Measurements from ENCODE around the gene SLC7A6OS. TPM values are rescaled to one million over a fixed set of nuclear protein-coding genes. Genes with fewer than 3 reads are reported as not detected.

SLC7A6OS gene
- total RNA-seq, 1 donor from 2014 or later = 11.2 TPM

DNA sequence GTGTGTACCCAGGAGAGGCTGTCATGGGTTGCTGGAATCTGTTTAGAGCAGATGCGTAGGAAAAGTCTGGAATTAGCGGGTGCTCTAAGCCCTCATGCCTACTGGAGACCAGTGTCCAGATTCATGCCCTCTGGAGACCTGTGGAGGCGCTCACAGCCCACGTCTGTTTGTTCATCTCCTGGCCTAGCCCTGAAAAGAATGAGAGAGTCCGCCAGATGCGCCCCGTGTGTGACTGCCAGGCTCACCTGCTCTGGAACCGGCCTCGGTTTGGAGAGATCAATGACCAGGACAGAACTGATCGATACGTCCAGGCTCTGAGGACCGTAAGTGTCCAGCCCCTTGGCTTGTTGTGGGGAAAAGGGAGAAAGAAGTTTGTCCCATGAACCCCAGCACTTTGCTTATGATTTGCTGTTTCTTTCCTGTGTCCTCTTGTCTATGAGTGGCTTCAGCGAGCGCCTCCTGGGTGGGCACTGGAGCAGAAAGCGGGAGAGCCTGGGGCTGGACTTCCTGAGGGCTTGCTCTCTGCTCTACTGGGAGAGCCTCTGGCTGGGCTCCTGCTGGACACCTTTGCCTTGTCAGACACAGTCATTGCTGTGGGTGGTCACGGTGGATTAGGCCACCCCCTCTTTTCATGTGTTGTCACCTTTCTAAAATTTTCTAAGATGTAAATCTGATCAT lies 35.4 kb upstream of the SLC7A6OS start:
- DNase-seq (no peak), ATAC-seq (ENCODE audit: poor library complexity) (no peak)
- intact Hi-C loops (cut with DNase I) = no loop called here

DNA sequence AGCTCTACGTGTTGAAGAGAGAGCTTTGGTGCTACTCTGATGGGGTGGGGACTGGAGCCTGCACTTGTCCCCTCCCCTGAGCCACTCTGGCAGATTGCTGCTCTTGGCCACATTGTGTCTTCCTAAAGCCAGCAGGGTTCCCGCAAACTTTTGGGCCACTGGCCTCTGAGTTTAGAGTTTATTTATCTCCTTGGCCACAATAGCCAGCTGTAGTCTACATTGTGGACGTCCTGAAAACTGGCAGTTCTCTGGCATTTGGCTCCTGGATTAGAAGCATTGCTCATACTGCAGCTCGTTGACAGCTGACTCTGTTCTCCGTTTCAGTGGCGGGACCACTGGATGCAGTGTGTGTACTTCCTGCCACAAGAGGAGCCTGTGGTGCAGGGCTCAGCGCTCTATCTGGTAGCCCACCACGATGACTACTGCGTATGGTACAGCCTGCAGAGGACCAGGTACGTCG lies 34.6 kb upstream of the SLC7A6OS start:
- no peak for DNase-seq
- intact Hi-C loops (cut with DNase I) = no loop called here
- peak; percentile 74 for ATAC-seq (ENCODE audit: poor library complexity)

DNA sequence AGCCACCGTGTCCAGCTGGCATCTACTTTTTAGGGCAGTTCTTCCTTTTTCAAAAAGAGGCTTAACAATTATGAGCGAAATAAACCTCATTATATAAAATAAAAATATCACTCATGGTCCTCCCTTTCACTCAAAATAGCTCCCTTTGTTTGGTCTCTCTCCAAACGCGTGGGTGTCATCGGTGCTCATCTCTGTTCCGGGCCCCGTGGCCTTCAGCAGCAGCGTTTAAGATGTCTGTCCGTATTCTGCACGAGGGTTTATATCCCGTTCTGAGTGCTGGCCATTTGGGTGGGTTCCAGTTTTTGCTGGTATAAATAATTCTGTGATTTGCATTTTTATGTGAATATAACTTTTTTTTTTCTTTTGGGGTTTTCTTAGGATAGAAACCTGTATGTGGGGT lies 33.5 kb upstream of the SLC7A6OS start:
- intact Hi-C loops (cut with DNase I) = no loop called here
- no peak for DNase-seq
- no peak for ATAC-seq (ENCODE audit: poor library complexity)

DNA sequence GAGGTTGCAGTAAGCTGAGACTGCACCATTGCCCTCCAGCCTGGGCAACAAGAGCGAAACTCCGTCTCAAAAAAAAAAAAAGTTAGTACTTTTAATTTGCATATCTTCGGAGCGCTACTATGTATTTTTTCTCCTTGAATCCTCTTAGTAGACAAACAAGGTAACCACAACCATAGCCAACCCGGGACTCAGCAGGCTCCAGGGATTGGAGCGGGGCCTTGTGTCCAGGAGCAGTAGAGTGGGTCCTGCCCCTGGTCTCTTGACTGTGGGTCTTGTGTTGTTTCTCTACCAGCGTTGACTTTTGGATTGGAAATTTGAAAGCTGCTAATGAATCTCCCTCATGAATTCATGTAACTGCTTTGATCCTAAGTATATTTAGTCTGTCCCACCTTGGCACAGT lies 32.4 kb upstream of the SLC7A6OS start:
- ATAC-seq (ENCODE audit: poor library complexity) = no peak
- no peak for DNase-seq
- intact Hi-C loops (cut with DNase I) = no loop called here

DNA sequence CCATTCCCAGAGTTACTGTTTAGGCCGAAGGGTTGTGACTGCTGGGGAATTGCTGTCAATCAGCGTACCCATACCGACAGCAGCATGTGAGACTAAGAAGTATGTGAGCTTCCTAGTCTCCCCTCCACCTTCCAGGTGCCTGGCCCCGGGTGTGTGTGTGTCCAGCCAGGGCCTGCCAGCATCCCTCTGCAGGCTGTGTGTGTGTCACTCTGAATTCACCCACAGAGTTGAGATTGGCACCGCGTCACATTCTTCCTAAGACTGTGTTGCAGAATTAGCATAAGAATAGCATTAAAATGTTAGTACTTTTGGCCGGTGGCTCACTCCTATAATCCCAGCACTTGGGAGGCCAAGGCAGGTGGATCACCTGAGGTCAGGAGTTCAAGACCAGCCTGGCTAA lies 31.9 kb upstream of the SLC7A6OS start:
- intact Hi-C loops (cut with DNase I) = no loop called here
- no peak for DNase-seq
- ATAC-seq (ENCODE audit: poor library complexity) = no peak

DNA sequence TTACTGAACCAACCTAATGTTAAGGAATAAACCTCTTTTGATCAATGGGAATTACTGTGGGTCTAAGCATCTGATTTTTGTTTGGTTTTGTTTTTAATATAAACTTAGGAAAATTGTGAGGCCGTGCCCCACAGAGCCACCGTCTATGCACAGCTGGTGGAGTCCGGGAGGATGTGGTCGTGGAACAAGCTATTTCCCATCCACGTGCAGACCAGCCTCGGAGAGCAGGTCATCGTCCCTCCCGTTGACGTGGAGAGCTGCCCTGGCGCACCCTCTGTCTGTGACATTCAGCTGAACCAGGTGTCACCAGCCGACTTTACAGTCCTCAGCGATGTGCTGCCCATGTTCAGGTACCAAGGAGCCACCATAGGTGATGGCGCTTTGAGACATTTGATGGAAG lies 28.5 kb upstream of the SLC7A6OS start:
- ATAC-seq (ENCODE audit: poor library complexity) (no peak), DNase-seq (no peak)
- intact Hi-C loops (cut with DNase I) = no loop called here

DNA sequence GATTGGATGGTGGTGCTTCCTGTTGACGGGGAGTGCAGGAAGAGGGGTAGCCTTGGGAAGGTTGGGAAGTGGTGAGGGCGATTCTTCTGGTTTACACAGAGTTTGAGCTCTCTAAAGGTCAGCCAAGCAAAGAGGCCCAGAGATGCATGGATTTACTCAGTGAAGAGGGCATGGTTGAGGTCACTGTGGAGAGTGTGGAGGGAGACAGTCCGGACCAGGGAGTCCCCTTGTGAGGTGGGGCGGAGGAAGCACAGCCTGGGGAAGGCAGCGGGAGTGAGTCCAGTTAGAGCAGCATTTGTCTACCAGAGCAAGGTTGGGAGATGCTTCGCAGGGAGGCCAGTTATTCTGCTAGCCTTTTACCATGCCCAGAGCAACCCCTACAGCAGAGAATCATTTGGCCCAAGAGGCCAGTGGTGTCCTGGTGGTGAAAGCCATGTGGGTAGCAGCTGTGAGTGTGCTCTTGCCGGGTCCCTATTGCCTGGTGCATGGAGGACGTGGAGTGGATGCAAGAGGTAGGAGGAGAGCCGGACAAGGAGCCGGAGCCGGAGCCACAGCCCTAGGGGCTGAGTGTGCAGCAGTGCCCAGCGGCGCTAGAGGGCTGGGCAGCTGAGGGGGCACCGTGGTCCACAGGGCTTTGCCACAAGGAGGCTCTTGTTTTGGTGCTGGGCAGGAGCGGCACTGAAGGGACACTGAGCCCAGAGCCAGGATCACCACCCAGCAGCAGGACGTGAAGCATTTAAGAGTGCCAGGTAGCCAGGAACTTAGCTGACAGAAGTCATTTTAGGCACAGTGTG lies 27.8 kb upstream of the SLC7A6OS start:
- DNase-seq = no peak
- intact Hi-C loops (cut with DNase I) = no loop called here
- ATAC-seq (ENCODE audit: poor library complexity) = no peak

DNA sequence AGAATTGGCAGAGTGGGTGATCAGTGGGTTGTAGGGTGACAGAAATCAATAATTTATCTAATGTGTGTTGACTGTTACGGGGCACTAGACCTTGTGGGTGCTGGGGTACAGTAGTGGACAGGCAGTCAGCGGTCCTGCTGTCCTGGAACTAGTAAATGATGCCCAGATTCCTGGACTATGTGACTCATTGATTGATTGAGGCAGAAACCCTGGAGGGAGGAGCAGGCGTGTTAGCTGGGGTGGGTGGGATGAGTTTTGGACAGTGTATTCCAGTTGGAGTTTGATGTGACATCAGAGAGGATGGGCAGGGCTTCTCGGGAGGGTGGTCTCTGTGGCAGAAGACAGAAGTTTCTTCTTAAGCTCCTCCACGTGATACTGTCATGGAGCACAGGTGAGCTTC lies 24.4 kb upstream of the SLC7A6OS start:
- DNase-seq (no peak), ATAC-seq (ENCODE audit: poor library complexity) (no peak)
- intact Hi-C loops (cut with DNase I) = no loop called here

DNA sequence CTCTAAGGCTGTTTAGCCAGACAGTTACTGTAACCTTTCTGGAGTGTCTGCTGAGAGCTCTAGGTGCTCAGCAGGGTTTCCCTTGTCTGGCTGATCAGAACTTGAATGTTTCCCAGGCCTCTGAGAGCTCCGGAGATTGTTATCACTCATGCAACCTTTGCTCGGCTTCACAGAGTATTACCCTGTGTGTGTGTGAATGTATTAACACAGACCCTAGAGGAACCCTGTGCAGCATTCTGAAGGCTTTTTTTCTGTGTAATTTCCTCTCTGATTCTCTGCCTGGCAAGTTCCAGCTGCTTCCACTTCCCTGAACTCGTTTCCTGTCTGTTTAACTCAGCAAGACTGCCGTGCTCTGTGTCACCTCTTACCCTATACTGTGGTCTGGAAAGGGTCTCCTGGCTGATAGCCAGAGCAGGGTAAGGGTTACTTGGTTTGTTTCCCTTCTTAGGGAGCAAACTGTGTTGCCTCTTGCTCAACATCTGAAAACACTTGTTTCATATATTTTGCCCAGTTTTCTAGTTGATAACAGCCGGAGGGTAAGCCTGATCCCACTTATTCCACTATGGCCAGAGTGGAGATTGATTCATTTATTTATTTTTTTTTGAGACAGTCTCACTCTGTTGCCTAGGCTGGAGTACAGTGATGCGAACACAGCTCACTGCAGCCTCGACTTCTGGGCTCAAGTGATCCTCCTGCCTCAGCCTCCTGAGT lies 21.8 kb upstream of the SLC7A6OS start:
- ATAC-seq (ENCODE audit: poor library complexity) (peak; percentile 46), DNase-seq (no peak)
- intact Hi-C loops (cut with DNase I) = no loop called here

DNA sequence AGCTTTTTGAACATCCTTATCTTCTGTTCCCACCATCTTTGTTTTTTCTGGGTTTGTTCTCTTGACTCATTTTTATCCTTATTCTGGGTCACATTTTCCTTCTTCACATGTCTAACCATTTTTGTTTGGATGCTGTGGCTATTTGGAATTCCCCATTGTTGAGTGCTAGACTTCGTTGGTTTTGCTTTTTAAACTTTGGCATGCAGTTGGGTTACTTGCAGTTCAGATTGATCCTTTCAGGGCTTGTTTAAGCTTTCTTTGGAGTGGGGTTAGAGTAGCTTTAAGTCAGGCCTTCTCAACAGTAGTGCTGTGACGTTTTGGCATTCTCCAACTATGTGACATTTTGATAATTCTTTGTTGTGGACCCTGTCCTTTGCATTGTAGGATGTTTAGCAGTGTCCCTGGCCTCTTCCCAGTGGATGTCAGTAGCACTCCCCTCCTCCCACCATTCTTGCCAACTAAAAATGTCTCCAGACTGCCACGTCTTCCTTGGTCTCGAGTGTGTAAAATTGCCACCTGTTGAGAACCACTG lies 21.2 kb upstream of the SLC7A6OS start:
- ATAC-seq (ENCODE audit: poor library complexity) = no peak
- intact Hi-C loops (cut with DNase I) = no loop called here
- no peak for DNase-seq

DNA sequence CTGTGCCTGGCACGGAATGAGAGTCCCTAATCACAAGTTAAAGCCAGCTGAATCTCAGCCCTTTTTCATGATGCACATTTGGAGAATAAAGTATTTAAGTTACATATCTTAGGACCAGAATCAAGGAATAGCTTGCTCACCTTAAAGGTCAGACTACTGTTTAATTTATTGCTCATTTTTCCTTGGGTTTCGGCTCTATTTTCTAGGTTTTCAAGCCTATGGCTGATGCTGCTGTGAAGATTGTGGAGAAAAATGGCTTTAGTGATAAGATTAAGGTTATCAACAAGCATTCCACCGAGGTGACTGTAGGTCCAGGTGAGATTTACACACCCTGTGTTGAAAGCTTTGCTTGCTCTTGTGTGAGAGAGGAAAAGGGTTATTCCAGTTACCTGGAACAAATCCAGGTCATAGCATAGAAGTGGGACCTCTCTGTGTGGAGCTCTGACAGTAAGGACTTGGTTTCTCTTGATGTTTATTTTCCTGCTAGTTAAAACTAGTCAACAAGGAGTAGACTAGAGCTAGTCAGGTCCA lies 18.2 kb upstream of the SLC7A6OS start:
- no peak for DNase-seq
- intact Hi-C loops (cut with DNase I) = loop anchor here (2.0 kb wide), 2 partner anchors 66 to 90 kb away; no protein-coding TSS in a partner anchor
- no peak for ATAC-seq (ENCODE audit: poor library complexity)

DNA sequence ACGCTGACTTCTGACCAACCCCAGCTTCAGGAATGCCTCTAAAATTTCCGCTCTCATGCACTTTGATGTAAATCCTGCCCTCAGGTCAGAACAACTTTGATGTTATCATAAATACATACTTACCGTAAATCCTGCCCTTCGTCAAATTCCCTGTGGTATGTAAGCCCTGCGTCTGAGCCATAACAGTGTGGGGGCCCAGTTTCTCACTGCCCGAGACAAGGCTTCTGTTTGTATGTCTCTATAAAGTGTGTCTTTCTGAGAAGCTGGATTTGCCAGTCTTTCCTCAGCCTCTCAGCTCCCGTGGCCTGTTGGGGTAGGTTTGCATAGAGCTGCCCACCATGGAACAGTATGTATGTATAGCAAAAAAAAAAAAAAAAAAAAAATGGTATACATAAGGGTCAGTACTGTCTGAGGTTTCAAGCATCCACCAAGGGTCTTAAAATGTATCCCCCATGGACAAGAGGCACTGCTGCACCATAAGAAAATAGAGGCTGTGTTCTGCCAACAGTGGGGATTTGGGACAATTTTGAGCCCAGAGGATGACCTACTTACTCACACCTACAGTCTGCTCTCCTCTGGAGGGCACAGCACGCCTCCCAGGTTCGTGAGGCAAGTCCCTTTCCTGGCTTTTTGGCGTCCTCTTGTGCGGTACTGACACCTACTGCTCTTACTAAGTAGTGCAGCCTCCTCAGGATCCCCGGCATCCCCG lies 17.6 kb upstream of the SLC7A6OS start:
- peak; percentile 82 for DNase-seq
- peak; percentile 94 for ATAC-seq (ENCODE audit: poor library complexity)
- intact Hi-C loops (cut with DNase I) = loop anchor here (2.0 kb wide), 2 partner anchors 66 to 90 kb away; no protein-coding TSS in a partner anchor

DNA sequence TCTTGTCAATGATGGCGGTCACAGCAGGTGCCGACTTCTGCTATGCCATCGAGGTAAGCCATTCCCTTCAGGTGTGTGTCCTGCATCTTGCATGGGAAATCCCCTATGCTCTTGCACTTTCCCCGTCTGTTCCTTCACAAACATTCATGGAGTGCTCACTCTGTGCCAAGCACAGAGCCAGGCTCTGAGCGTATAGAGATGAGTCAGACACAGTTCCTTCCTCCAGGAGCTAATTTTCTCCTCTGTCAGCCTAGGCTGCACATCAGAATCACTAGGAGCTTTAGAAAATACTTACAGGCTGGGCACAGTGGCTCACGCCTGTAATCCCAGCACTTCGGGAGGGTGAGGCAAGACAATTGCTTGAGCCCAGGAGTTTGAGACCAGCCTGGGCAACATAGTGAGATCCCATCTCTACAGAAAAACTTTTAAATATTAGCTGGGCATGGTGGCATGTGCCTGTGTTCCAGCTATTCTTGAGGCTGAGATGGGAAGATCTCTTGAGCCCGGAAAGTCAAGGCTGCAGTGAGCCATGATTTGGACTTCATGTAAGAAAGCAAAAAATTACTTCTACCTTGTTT lies 14.1 kb upstream of the SLC7A6OS start:
- intact Hi-C loops (cut with DNase I) = no loop called here
- DNase-seq (no peak), ATAC-seq (ENCODE audit: poor library complexity) (no peak)

DNA sequence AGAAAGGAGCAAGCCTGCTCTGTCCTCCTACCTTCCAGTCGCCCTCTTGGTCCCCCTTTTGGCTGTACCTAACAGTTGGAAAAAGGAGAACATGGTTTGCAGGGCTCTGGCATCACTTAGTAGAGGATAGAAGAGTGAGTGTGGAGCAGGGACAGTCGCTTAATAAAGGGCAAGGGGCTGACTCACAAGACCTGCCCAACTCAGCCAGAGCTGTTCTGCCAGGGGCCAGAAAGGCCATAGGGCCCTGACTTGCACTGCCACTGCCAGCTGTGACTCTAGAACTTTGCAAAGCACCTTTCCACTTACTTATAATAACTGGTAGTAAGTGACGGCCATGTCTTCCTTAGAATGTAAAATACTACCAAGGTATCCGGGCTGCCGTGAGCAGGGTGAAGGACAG lies 13.6 kb upstream of the SLC7A6OS start:
- ATAC-seq (ENCODE audit: poor library complexity) = no peak
- no peak for DNase-seq
- intact Hi-C loops (cut with DNase I) = no loop called here

DNA sequence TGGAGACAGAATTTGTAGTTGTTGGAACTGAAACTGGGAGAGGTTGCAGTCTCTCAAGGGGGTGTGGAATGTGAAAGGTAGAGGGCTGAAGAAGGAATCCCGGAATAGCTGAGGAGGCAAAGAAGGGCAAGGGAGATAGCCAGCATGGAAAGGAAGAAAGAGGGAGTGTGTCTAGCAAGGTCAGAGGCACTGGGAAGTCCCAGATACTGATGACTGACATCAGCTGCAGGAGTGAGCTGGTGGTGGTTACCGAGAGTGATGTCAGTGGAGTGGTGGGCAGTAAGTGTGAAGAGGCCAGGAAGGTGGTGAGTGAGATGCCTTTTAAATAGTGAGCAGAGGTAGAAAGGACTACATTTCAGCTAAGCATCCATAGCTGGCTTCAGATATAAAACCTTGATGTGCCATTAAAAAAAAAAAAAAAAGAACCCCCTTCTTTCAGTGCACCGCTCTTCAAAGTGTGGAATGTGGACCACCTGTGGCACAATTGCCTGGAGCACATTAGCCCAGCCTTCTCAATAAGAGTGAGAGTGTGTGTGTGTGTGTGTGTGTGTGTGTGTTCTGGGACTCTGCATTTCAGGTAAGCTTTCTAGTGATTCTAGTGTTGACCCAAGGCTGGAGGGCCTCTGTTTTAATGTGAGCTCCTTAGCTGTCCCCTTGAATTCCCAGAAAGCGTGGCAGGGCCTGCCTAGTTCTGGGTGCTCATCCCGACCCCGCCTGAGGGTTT lies 8.6 kb upstream of the SLC7A6OS start:
- DNase-seq (no peak), ATAC-seq (ENCODE audit: poor library complexity) (no peak)
- intact Hi-C loops (cut with DNase I) = no loop called here

DNA sequence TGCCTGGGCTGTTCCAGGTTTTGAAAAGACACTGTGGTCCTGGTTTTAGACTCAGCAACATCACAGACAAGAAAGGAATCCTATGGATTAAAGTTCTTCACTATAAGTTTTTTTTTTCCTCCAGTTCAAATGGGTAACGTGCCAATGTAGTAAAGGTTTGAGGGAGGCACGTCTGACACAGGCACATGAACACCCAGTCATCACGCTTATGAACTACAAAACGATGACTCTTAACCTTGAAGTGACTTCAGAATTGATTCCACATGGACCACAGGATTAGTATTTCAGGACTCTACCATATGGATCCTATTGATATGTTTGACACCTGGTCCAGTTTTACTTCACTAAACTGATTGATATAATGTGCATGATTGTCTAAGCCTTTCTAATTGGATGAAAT lies 2.4 kb upstream of the SLC7A6OS start:
- no peak for DNase-seq
- ATAC-seq (ENCODE audit: poor library complexity) = no peak
- intact Hi-C loops (cut with DNase I) = loop anchor here (5.0 kb wide), 1 partner anchor 51 kb away; the partner anchor contains the start of gene SLC7A6

DNA sequence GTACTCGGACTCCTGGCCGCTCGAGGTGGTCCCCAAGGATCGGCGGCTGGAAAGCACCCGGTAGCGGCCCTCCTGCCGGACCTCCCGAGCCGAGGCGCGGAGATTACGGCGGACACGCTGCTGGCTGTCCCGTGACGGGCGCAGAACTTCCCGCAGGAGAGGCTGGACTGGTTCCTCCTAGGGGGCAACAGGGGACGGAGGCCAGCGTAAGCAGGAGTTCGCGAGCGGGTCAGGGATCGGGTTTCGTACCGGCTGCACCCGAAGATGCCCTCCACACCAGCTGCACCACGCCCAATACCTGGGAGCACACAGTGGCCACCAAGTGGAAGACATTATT lies 341 bp downstream of the SLC7A6OS start:
- no peak for DNase-seq
- peak; percentile 48 for ATAC-seq (ENCODE audit: poor library complexity)
- intact Hi-C loops (cut with DNase I) = loop anchor here (5.0 kb wide), 1 partner anchor 48 kb away; the partner anchor contains the start of gene SLC7A6
